Measurements from ENCODE around the gene PRB2.
"Not testable (repeated sequence)": the region's sequence is repeated elsewhere in the genome, so short reads cannot be mapped to it uniquely, and the experiment has no call there.

The PRB2 gene

GRCh38 chr12:11395467-11395866 lies at the start of gene PRB2:
Gene PRB2, minus strand, starts transcription at chr12:11395567. Its CDS starts 38 bp downstream, at chr12:11395529.
- in situ Hi-C loops (cut with HindIII; ENCODE audit: low sequenced_read_pairs), result not testable (repeated sequence)

GRCh38 chr12:11437966-11438365 lies 42.6 kb upstream of the PRB2 start:
- in situ Hi-C loops (cut with HindIII; ENCODE audit: low sequenced_read_pairs), result no loop called here

GRCh38 chr12:11433664-11434063 lies 38.3 kb upstream of the PRB2 start:
- in situ Hi-C loops (cut with HindIII; ENCODE audit: low sequenced_read_pairs), result no loop called here

- in situ Hi-C loops (cut with HindIII; ENCODE audit: low sequenced_read_pairs), result no loop called here
Measured at GRCh38 chr12:11431486-11431885, 36.1 kb upstream of the PRB2 start.

- in situ Hi-C loops (cut with HindIII; ENCODE audit: low sequenced_read_pairs), result no loop called here
Measured at GRCh38 chr12:11427341-11427740, 32.0 kb upstream of the PRB2 start.

GRCh38 chr12:11412731-11413130 lies 17.4 kb upstream of the PRB2 start:
- in situ Hi-C loops (cut with HindIII; ENCODE audit: low sequenced_read_pairs), result no loop called here

GRCh38 chr12:11408096-11408495 lies 12.7 kb upstream of the PRB2 start:
- in situ Hi-C loops (cut with HindIII; ENCODE audit: low sequenced_read_pairs), result no loop called here

GRCh38 chr12:11397366-11397765 lies 2.0 kb upstream of the PRB2 start:
- in situ Hi-C loops (cut with HindIII; ENCODE audit: low sequenced_read_pairs), result no loop called here

GRCh38 chr12:11391456-11391855 lies 3.9 kb downstream of the PRB2 start:
- in situ Hi-C loops (cut with HindIII; ENCODE audit: low sequenced_read_pairs), result not testable (repeated sequence)

- in situ Hi-C loops (cut with HindIII; ENCODE audit: low sequenced_read_pairs), result not testable (repeated sequence)
Measured at GRCh38 chr12:11377420-11377819, 17.9 kb downstream of the PRB2 start.

GRCh38 chr12:11361151-11361550 lies 34.2 kb downstream of the PRB2 start:
- in situ Hi-C loops (cut with HindIII; ENCODE audit: low sequenced_read_pairs), result no loop called here

- in situ Hi-C loops (cut with HindIII; ENCODE audit: low sequenced_read_pairs), result not testable (repeated sequence)
Measured at GRCh38 chr12:11360205-11360883, 35.0 kb downstream of the PRB2 start.

- in situ Hi-C loops (cut with HindIII; ENCODE audit: low sequenced_read_pairs), result not testable (repeated sequence)
Measured at GRCh38 chr12:11351736-11352135, 43.6 kb downstream of the PRB2 start.

GRCh38 chr12:11348439-11348838 lies 46.9 kb downstream of the PRB2 start:
- in situ Hi-C loops (cut with HindIII; ENCODE audit: low sequenced_read_pairs), result no loop called here

GRCh38 chr12:11347810-11348209 lies 47.6 kb downstream of the PRB2 start:
- in situ Hi-C loops (cut with HindIII; ENCODE audit: low sequenced_read_pairs), result no loop called here

- in situ Hi-C loops (cut with HindIII; ENCODE audit: low sequenced_read_pairs), result no loop called here
Measured at GRCh38 chr12:11344500-11344899, 50.9 kb downstream of the PRB2 start.

Data from DLD1 (cell line).